HEK293 (cell line): Measurements from ENCODE around the gene METAP1D.

Source experiments
- CTCF ChIA-PET: fragments of 350-600 bp; formaldehyde crosslinking; extraction: SDS; loops from one replicate; lab custom pipeline; 2021; ENCODE audit warnings: antibody characterized with exemption; lab: Yijun Ruan, JAX
- POLR2A ChIA-PET: fragments of 300-600 bp; formaldehyde crosslinking; extraction: SDS; loops from one replicate; lab custom pipeline; 2020; ENCODE audit warnings: antibody characterized with exemption, inconsistent platforms; lab: Yijun Ruan, JAX
- H3K27ac ChIP-seq: fragments of 200-500 bp; sonication (Bioruptor generic); 2 replicates; pipeline ENCODE4 v1.5.1; 2014; ENCODE audit warnings: low read depth, low read length, control low read depth, inconsistent platforms; ENCODE audit errors: extremely low read depth
- H3K36me3 ChIP-seq, 2 experiments: fragments of 200-500 bp in 1 of 2; sonication (Bioruptor generic) in 1 of 2; 1 replicate in 1 of 2; 2 replicates in 1 of 2; pipeline ENCODE4 v1.5.1; 2014 to 2017; ENCODE audit warnings: inconsistent platforms in 2 of 2, low read length in 2 of 2; ENCODE audit not compliant: control insufficient read depth in 2 of 2, insufficient read depth in 1 of 2
- H3K4me1 ChIP-seq: fragments of 200-500 bp; sonication (Bioruptor generic); 2 replicates; pipeline ENCODE4 v1.5.1; 2014; ENCODE audit warnings: mild to moderate bottlenecking, low read length, inconsistent platforms; ENCODE audit not compliant: control insufficient read depth, insufficient read depth
- H3K4me3 ChIP-seq: 2 replicates; pipeline ENCODE4 v1.5.1; 2011; ENCODE audit warnings: low read depth, mild to moderate bottlenecking, control low read depth, low read length, moderate library complexity
- H3K9me3 ChIP-seq: fragments of 200-500 bp; sonication (Bioruptor generic); 2 replicates; pipeline ENCODE4 v1.5.1; 2014; ENCODE audit warnings: low read depth, low read length, inconsistent platforms; ENCODE audit not compliant: control insufficient read depth, insufficient read depth
- KLF1 ChIP-seq: fragments of 450-650 bp; formaldehyde crosslinking; IDR thresholded peaks from 2 replicates; pipeline ENCODE4 v1.5.1; 2016; ENCODE audit warnings: missing biosample characterization, missing genetic modification characterization
- KLF7 ChIP-seq: fragments of 450-650 bp; formaldehyde crosslinking; IDR thresholded peaks from 2 replicates; pipeline ENCODE4 v1.5.1; 2016; ENCODE audit warnings: missing biosample characterization, missing genetic modification characterization, borderline replicate concordance
- OSR2 ChIP-seq: fragments of 450-650 bp; formaldehyde crosslinking; IDR thresholded peaks from 2 replicates; pipeline ENCODE4 v1.5.1; 2016; ENCODE audit warnings: missing biosample characterization, missing genetic modification characterization
- PRDM1 ChIP-seq: fragments of 450-650 bp; formaldehyde crosslinking; IDR thresholded peaks from 2 replicates; pipeline ENCODE4; 2016; ENCODE audit warnings: missing biosample characterization, missing genetic modification characterization
- REPIN1 ChIP-seq: fragments of 450-650 bp; formaldehyde crosslinking; IDR thresholded peaks from 2 replicates; pipeline ENCODE4 v1.5.1; 2017; ENCODE audit warnings: missing biosample characterization, missing genetic modification characterization, low read depth
- ZBTB21 ChIP-seq: fragments of 450-650 bp; formaldehyde crosslinking; IDR thresholded peaks from 2 replicates; pipeline ENCODE4 v1.5.1; 2017; ENCODE audit warnings: missing biosample characterization, missing genetic modification characterization
- ZBTB48 ChIP-seq: fragments of 450-650 bp; formaldehyde crosslinking; IDR thresholded peaks from 2 replicates; pipeline ENCODE4 v1.5.1; 2016; ENCODE audit warnings: missing biosample characterization, missing genetic modification characterization
- ZBTB6 ChIP-seq: fragments of 450-650 bp; formaldehyde crosslinking; IDR thresholded peaks from 2 replicates; pipeline ENCODE4 v1.5.1; 2017; ENCODE audit warnings: missing biosample characterization, missing genetic modification characterization
- ZFHX2 ChIP-seq: fragments of 450-650 bp; formaldehyde crosslinking; conservative IDR thresholded peaks from 2 replicates; pipeline ENCODE4 v1.5.1; 2016; ENCODE audit warnings: missing biosample characterization, missing genetic modification characterization
- ZNF148 ChIP-seq: fragments of 450-650 bp; formaldehyde crosslinking; IDR thresholded peaks from 2 replicates; pipeline ENCODE4 v1.5.0; 2017; ENCODE audit warnings: missing biosample characterization, missing genetic modification characterization, borderline replicate concordance
- ZNF169 ChIP-seq: fragments of 450-650 bp; formaldehyde crosslinking; IDR thresholded peaks from 2 replicates; pipeline ENCODE4 v1.5.1; 2016; ENCODE audit warnings: missing biosample characterization, missing genetic modification characterization
- ZNF174 ChIP-seq: fragments of 450-650 bp; formaldehyde crosslinking; IDR thresholded peaks from 2 replicates; pipeline ENCODE4 v1.5.0; 2017; ENCODE audit warnings: missing biosample characterization, mild to moderate bottlenecking, missing genetic modification characterization
- ZNF23 ChIP-seq: fragments of 450-650 bp; formaldehyde crosslinking; IDR thresholded peaks from 2 replicates; pipeline ENCODE4 v1.5.1; 2016; ENCODE audit warnings: missing biosample characterization, missing genetic modification characterization, borderline replicate concordance
- ZNF302 ChIP-seq: fragments of 450-650 bp; formaldehyde crosslinking; IDR thresholded peaks from 2 replicates; pipeline ENCODE4 v1.5.1; 2016; ENCODE audit warnings: missing biosample characterization, missing genetic modification characterization, low read depth
- ZNF416 ChIP-seq: fragments of 450-650 bp; formaldehyde crosslinking; IDR thresholded peaks from 2 replicates; pipeline ENCODE4 v1.5.1; 2016; ENCODE audit warnings: missing biosample characterization, missing genetic modification characterization
- ZNF423 ChIP-seq: fragments of 450-650 bp; formaldehyde crosslinking; IDR thresholded peaks from 2 replicates; pipeline ENCODE4 v1.5.1; 2016; ENCODE audit warnings: missing biosample characterization, missing genetic modification characterization
- ZNF473 ChIP-seq: fragments of 450-650 bp; formaldehyde crosslinking; IDR thresholded peaks from 2 replicates; pipeline ENCODE4 v1.5.1; 2017; ENCODE audit warnings: missing biosample characterization, missing genetic modification characterization
- ZNF623 ChIP-seq: fragments of 450-650 bp; formaldehyde crosslinking; IDR thresholded peaks from 2 replicates; pipeline ENCODE4 v1.5.1; 2016; ENCODE audit warnings: missing biosample characterization, missing genetic modification characterization
- ZNF639 ChIP-seq: fragments of 450-650 bp; formaldehyde crosslinking; IDR thresholded peaks from 2 replicates; pipeline ENCODE4 v1.5.1; 2016; ENCODE audit warnings: missing biosample characterization, missing genetic modification characterization
- ZNF776 ChIP-seq: fragments of 450-650 bp; formaldehyde crosslinking; IDR thresholded peaks from 2 replicates; pipeline ENCODE4 v1.5.0; 2017; ENCODE audit warnings: missing biosample characterization, missing genetic modification characterization, borderline replicate concordance
- ZSCAN23 ChIP-seq: fragments of 450-650 bp; formaldehyde crosslinking; IDR thresholded peaks from 2 replicates; pipeline ENCODE4 v1.5.1; 2016; ENCODE audit warnings: missing biosample characterization, missing genetic modification characterization
- TF ChIP-seq, protein P1 (sequence below): fragments of 450-650 bp; formaldehyde crosslinking; IDR thresholded peaks from 2 replicates; pipeline ENCODE4 v1.5.1; 2016; ENCODE audit warnings: missing biosample characterization, missing genetic modification characterization

The METAP1D gene

GRCh38 chr2:172088245-172089004, 88.7 kb downstream of the METAP1D start:
- Histone ChIP-seq H3K9me3 (no peaks in the 10 kb centered on the region), H3K4me1 (no peaks in the 10 kb centered on the region; the same call in 1 of the 2 replicates), H3K27ac (no peak overlapping the region), H3K4me3 (no peak overlapping the region), H3K36me3 (peaks cover 0 to 28% of the 10 kb centered on the region in 2 experiments; a peak in 1 of 3 replicates)
- ChIA-PET POLR2A (interaction anchor here (0.8 kb wide), 1 partner anchor 14 kb away, joined by 3 read pairs; the partner anchor contains the start of gene DLX2), CTCF (interaction anchor here (0.6 kb wide), 2 partner anchors 15 to 169 kb away, joined by 3 read pairs; no protein-coding TSS in a partner anchor)
- TF ChIP-seq ZNF473 (tag by site-specific recombination) (no peak), REPIN1 (tag by site-specific recombination) (no peak), ZNF423 (tag by site-specific recombination) (no peak), ZNF302 (tag by site-specific recombination) (no peak), ZNF174 (tag by site-specific recombination) (no peak), ZNF623 (tag by site-specific recombination) (no peak), ZNF169 (tag by site-specific recombination) (no peak), ZBTB6 (tag by site-specific recombination) (no peak), ZBTB21 (no peak), ZNF23 (tag by site-specific recombination) (no peak), KLF1 (tag by site-specific recombination) (no peak), ZNF776 (tag by site-specific recombination) (no peak), ZSCAN23 (no peak), ZNF416 (tag by site-specific recombination) (no peak)
- TF ChIP-seq, protein P1, sequence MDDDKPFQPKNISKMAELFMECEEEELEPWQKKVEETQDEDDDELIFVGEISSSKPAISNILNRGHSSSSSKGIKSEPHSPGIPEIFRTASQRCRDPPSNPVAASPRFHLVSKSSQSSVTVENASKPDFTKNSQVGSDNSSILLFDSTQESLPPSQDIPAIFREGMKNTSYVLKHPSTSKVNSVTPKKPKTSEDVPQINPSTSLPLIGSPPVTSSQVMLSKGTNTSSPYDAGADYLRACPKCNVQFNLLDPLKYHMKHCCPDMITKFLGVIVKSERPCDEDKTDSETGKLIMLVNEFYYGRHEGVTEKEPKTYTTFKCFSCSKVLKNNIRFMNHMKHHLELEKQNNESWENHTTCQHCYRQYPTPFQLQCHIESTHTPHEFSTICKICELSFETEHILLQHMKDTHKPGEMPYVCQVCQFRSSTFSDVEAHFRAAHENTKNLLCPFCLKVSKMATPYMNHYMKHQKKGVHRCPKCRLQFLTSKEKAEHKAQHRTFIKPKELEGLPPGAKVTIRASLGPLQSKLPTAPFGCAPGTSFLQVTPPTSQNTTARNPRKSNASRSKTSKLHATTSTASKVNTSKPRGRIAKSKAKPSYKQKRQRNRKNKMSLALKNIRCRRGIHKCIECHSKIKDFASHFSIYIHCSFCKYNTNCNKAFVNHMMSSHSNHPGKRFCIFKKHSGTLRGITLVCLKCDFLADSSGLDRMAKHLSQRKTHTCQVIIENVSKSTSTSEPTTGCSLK, result no peak
- TF ChIP-seq, all 188 proteins: peak for 0

DNA sequence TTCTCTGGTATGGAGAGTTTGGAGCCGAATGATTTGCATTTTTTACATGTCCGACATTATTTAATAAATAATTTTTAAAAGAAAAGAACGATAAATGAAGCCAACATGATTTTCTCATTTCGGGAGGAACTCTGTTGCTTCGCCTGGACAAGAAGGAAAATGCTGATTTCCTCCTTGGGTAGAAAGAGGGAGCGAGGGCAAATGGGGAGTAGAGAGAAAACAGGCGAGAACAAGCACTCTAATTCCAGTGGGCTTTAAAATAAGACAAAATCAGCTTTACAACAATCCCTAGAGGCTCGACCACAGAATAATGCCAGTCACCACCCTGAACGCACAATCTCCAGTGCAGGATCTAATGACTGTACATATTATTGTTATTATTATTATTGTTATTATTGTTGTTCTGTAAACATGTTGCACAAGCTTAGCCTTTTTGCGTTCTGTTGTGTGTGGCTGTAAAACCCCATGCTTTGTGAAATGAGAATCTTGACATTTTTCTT, 89.3 kb downstream of the METAP1D start:
- ChIA-PET CTCF (no interaction called here), POLR2A (no interaction called here)
- Histone ChIP-seq H3K9me3 (no peaks in the 10 kb centered on the region), H3K4me1 (no peaks in the 10 kb centered on the region; the same call in 1 of the 2 replicates), H3K27ac (no peak overlapping the region), H3K36me3 (peaks cover 0 to 28% of the 10 kb centered on the region in 2 experiments; a peak in 1 of 3 replicates), H3K4me3 (no peak overlapping the region)
- TF ChIP-seq ZBTB6 (tag by site-specific recombination) (no peak), ZNF639 (no peak), ZBTB48 (peak; percentile 52; the same call in 1 of the 2 replicates), ZFHX2 (tag by site-specific recombination) (no peak), ZNF148 (no peak), PRDM1 (tag by site-specific recombination) (no peak), OSR2 (tag by site-specific recombination) (no peak), KLF7 (tag by site-specific recombination) (no peak)
